CD4-positive, alpha-beta T cell treated with Interleukin-15 for 4 hours (primary cell): ENCODE results near the gene FUT2.
"Not testable (repeated sequence)": the region's sequence is repeated elsewhere in the genome, so short reads cannot be mapped to it uniquely, and the experiment has no call there.

Source experiments
- DNase-seq: peaks from one replicate; pipeline ENCODE4 v3.0.0-alpha.2; 2020; ENCODE audit warnings: low spot score

FUT2 gene

GRCh38 chr19:48670699-48671445 lies 24.9 kb upstream of the FUT2 start:
- DNase-seq, result no peak

- DNase-seq, result no peak
Measured at GRCh38 chr19:48671446-48671995, 24.2 kb upstream of the FUT2 start.

- DNase-seq, result no peak
Measured at GRCh38 chr19:48672994-48673393, 22.8 kb upstream of the FUT2 start, which contains the start of gene NTN5. Gene NTN5 (minus strand): TSS chr19:48673017. CDS start chr19:48670986, 2,031 bp downstream.

GRCh38 chr19:48673436-48674100 lies 22.2 kb upstream of the FUT2 start:
- no peak for DNase-seq

- DNase-seq, result no peak
Measured at GRCh38 chr19:48674216-48674809, 21.5 kb upstream of the FUT2 start.

- DNase-seq, result peak; percentile 82
Measured at GRCh38 chr19:48674921-48675824, 20.6 kb upstream of the FUT2 start.

GRCh38 chr19:48676487-48676886 lies 19.3 kb upstream of the FUT2 start:
- DNase-seq, result no peak

GRCh38 chr19:48676887-48677286 lies 18.9 kb upstream of the FUT2 start:
- DNase-seq, result no peak

GRCh38 chr19:48678201-48678600 lies 17.6 kb upstream of the FUT2 start:
- DNase-seq, result no peak

GRCh38 chr19:48680006-48680405 lies 15.8 kb upstream of the FUT2 start:
- DNase-seq, result not testable (repeated sequence)

- DNase-seq, result no peak
Measured at GRCh38 chr19:48680436-48681126, 15.2 kb upstream of the FUT2 start.

- no peak for DNase-seq
Measured at GRCh38 chr19:48681127-48681470, 14.7 kb upstream of the FUT2 start.

- DNase-seq, result no peak
Measured at GRCh38 chr19:48683349-48683748, 12.4 kb upstream of the FUT2 start.

GRCh38 chr19:48685583-48685982 lies 10.2 kb upstream of the FUT2 start:
- DNase-seq, result no peak

GRCh38 chr19:48686088-48686487 lies 9.7 kb upstream of the FUT2 start:
- DNase-seq, result no peak

- not testable (repeated sequence) for DNase-seq
Measured at GRCh38 chr19:48686637-48687036, 9.1 kb upstream of the FUT2 start.

GRCh38 chr19:48687776-48688175 lies 8.0 kb upstream of the FUT2 start:
- no peak for DNase-seq

GRCh38 chr19:48689449-48689848 lies 6.3 kb upstream of the FUT2 start:
- no peak for DNase-seq

GRCh38 chr19:48693629-48694028 lies 2.1 kb upstream of the FUT2 start:
- DNase-seq, result not testable (repeated sequence)

- no peak for DNase-seq
Measured at GRCh38 chr19:48696353-48697010, 711 bp downstream of the FUT2 start.

- DNase-seq, result no peak
Measured at GRCh38 chr19:48698046-48698445, 2.3 kb downstream of the FUT2 start.
